HEK293T (cell line): ENCODE data around the gene GPR83.

ENCODE experiments used
- CTBP1 ChIP-seq: fragments of 450-650 bp; IDR thresholded peaks from 2 replicates; pipeline ENCODE4 v1.6.1; 2016; ENCODE audit warnings: borderline replicate concordance
- FOXM1 ChIP-seq: fragments of 450-650 bp; IDR thresholded peaks from 2 replicates; pipeline ENCODE4 v1.6.1; 2017; ENCODE audit warnings: mild to moderate bottlenecking, borderline replicate concordance
- LEF1 ChIP-seq: fragments of 450-650 bp; IDR thresholded peaks from 2 replicates; pipeline ENCODE4 v1.6.1; 2017; ENCODE audit warnings: mild to moderate bottlenecking, borderline replicate concordance
- SP1 ChIP-seq: fragments of 450-650 bp; IDR thresholded peaks from 2 replicates; pipeline ENCODE4 v1.6.1; 2017

- TF ChIP-seq SP1 (no peak), CTBP1 (no peak), FOXM1 (no peak), LEF1 (no peak)
Measured at GRCh38 chr11:94401773-94402265, 600 bp upstream of the GPR83 start.
